GM10847 (cell line): ENCODE data around the gene RPS6KA2.

Experiments
- POLR2A ChIP-seq: IDR thresholded peaks from 2 replicates; pipeline ENCODE4 v1.6.1; 2011; ENCODE audit not compliant: insufficient read length; ENCODE audit errors: extremely low read depth

Gene RPS6KA2

DNA sequence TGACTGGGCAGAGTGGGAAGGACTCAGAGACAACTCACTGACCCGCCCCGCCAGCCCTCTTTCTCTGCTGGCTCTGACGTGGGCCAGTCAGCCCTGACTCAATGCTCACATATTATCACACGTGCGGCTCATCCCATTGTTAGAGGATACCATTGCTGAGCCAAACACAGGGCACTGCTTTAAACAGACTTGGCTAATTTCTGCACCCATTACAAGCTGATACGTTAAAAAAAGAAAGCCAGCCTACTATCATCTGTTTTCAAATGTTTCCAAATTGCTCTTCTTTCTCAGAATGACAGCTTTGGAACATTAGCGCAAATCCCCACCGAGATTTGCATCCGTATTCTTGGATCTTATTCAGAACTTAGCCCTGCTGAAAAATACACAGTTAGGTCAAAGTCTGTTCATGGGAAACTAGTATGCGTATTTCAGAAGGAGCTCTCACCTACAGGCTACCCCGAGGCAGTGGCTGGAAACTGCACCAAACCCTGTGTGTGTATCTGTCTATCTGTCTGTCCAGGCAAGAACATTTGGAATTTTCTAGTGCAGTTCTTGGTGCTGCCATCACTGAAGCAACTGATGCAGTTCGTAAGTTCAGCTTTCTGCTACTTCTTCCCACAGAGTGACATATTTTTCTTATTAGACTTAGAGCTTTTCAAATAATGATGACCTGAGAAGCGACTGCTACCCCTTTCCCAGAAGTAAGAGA, 73.3 kb downstream of the RPS6KA2 start:
- no peak for TF ChIP-seq POLR2A

DNA sequence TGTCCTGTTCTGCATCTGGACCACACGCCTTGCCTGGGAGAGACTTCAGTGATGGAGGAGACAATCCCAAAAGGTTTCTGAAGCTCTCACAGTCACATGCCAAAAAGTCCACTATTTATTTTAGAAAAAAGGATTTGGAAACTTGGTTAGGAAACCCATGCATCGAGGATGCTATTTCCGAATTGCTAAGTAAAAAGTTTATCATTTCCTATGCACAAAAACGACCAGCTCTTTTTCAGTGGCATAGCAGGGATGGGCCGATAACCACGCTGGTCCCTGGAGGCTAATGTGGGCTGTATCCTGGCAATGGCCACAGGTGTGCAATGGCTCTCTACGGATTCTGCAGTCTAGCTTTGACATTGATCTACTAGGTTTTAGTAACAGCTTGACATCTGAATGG, 74.5 kb downstream of the RPS6KA2 start:
- TF ChIP-seq POLR2A: no peak

DNA sequence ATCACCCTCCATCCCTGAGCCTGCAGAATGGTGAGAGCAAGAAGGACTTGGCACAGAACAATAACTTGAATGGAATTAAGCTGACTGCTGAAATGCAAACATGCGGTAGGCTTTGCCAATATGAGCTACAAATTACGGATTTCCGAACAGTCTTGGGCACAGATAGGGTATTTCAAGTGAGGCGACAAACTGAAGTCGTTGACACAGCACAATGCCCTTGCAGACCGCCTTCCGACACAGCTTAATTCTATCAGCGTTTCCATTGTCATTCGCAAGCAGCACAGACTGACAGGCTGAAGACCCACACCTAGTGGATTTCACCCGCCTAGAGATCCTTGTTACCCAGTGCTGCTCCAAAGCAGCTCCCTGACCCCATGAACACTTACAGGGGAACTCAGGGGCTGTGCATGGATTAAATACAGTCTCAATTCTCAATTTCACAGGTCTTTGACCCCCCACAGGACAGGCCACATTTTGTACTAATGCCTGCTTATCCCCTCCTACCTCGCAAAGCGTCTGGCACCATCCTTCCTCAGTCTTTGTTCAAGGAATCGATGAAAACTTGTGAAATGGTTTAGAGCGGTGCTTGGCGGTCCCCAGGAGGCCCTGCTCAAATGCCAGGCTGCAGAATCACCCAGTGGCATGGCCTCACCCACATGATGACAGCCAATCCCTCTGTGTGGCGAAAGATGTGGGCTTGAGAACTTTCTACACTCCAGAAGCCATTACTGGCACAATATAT, 75.1 kb downstream of the RPS6KA2 start:
- TF ChIP-seq POLR2A: no peak

DNA sequence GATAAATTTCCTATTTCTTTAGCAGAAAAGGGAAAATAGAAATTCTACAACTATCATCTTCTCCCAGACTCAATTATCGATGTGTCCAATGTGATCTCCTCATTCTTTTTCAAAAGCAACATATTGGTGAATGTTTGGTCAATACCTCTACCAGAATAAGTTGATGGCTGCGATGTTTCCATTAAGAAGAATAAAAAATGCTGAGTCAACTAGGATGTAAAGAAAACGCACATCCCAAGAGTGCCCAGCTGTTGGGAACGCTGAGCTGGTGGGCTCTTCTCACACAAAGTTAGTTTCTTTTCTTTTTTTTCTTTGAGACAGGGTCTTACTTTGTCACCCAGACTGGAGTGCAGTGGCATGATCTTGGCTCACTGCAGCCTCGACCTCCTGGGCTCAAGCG, 80.4 kb downstream of the RPS6KA2 start:
- TF ChIP-seq POLR2A: no peak

DNA sequence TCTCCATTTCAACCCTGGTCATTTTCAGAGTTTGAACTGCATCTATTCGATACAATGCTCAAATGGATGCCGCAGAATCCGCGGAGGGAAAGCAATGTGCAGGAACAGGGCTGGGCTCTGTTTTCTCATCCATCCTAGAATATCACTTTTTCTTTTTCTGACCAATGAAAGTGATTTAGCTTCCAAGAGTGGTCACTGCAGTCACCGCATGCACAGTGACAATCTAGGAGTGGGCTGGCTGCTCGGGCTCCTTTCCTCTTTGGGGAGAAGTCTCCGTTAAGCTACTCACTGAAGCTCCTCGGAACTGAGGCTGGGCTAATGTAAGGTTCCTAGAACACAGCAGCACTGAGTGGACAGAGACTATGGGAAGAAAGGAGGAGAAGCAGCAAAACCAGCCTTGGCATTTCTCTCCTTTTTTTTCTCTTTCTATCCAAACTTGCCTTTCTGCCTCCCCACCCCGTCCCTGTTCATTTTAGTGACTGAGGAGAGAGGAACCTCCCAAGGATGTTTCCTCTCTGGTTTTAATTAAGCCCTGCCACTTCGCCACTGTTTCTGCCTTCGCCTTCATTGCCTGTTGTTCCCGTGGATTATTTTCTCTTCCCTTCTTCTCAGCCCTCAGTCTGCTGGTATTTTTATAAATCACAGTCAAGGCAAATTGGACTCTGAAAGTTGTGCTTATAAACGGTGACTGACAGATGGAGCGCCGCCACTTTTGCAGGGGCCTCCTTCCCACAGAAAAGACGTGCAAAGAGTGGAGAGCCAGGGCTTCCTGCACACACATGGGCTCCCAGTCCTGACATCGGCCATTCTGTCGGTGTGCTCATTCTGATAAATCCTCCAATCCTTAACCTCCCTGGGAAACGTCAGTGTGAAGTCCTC, 81.7 kb downstream of the RPS6KA2 start:
- TF ChIP-seq POLR2A: no peak

DNA sequence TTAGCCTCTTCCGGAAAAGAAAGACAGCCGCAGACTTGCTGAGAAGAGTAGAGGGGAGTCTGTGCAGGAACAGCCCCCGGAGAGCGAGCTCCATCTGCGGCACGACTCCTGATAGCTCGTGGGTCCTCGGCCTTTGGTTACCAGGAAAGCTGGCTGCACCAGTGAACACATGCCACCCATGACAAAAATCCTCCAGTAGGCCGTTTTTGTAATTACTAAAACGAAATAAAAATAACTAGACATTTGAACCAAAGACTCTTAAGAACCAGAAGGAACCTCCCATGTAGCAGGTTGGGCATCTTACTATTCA, 82.8 kb downstream of the RPS6KA2 start:
- no peak for TF ChIP-seq POLR2A

DNA sequence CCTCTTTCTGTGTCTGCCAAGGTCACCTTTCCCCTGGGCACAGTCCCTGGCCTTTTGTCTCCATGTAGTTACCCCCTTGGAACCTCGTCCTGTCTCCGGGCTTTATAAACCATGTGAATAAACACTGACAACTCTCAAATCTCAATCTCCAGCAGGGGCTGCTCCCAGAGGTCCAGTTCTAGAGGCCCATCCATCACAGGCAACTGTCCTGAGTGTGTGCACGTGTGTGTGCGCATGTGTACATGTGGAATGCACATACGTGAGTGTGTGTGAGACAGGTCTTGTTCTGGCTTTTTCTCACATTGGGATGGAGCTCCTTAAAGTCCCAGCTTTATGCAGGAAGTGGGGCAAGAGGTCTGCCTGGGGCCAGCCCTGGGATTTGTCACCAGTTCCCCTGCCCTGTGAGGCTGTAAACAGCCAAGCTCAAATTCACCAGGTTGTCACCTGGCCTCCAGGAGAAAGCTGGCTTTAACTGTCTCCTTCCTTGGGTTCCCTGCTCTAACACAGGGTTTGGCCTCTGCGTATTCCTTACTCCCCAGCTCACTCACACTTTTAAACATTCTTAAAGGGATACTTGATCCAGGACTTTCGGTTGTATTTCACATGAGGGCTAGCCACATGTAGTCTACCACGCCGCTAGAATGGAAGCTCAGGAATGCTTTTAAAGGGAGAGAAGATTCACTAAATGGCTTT, 83.3 kb downstream of the RPS6KA2 start:
- no peak for TF ChIP-seq POLR2A

DNA sequence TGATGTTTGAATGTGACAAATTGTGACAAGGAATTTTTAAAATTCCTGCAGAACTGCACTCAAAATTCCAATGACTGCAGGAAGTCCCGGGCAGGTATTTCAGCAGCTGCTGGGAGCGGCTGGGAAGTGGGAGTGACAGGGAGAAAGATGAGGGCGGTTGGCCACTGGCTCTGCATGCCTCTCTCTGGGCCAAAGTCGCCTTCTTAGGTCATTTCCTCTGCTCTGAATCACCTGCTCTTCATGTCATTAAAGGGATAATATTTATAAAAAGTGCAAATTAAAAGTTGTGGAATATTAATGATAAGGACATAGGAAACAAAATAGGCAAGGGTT, 84.5 kb downstream of the RPS6KA2 start:
- no peak for TF ChIP-seq POLR2A

DNA sequence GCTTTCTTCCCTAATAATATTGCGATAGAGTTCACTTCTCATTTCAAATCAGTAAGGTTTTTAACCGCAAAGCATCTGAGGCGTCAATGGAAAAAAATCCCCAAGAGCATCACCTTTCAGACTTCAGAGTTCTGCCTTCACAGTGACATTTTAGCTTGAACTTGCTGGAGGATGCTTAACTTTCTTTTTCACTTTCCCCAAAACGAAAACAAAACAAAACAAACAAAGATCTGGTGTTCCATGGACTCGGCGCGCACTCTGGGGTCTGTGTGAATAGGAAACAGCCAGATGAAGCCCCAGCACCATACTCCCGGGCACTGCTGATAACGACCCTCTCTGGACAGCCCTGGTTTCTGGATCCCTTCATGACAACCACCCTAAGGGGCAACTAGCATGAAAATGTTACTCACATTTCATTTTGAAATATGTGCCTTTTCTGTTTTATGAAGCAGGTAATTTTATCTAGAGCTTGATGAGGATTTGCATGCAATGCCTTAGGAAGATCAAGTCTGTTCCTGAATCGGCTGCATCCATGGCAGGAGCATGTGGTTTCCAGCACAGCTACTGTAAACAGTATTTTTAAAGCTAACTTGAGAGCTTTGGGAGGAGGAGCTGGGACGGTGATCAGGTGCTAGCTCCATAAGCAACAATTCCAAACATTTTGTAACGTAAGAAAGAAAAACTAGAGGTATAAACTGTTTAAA, 85.0 kb downstream of the RPS6KA2 start:
- TF ChIP-seq POLR2A: no peak

DNA sequence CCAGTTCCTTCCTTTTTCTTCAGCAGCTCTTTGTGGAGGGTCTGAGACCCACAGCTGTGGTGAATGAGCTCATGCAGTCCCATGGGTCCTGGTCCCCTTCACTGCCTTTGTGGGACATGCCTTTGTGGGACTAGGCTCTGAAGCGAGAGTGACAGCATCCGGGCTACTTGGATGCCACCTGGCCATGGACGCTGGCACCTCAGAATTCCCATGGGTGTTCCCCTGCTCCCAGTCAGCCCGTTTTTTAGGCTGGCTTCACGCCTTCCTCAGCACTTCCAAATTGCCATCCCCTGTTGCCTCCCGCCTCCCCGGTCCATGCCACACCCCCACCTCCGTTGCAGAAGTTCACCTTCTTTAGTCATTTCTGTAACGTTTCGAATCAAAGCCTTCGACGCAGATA, 85.7 kb downstream of the RPS6KA2 start:
- no peak for TF ChIP-seq POLR2A

DNA sequence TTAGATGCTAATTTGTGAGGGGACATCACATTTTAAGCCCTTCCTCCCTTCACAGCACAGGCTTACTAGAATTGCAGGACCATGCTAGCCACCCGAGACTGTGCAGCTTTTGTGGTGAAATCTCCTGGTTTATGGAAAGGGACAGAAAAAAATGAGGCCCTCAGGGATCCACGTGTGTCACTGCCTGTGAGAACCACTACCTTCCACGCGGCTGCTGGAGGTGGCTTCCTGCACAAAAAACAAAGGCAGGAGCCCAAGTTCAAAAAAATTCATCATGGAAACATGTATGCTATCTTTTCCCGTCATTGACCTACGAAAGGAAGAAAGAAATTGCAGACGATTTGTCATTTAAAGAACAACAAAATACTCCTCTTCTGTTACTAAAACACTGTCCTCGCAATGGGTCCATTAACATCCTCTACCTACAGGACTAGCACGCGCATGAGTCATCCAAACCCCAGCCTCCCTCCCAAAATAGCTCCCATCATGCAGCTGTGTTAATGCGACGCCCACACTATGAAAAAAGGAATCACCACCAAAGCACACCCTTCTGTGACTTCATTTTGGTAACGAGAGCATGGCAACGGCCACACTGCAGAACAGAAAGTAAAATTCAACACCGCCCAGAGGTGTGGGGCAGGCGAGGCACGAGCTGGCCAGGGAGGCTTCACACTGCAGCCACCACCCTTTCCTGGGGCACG, 86.3 kb downstream of the RPS6KA2 start:
- no peak for TF ChIP-seq POLR2A

DNA sequence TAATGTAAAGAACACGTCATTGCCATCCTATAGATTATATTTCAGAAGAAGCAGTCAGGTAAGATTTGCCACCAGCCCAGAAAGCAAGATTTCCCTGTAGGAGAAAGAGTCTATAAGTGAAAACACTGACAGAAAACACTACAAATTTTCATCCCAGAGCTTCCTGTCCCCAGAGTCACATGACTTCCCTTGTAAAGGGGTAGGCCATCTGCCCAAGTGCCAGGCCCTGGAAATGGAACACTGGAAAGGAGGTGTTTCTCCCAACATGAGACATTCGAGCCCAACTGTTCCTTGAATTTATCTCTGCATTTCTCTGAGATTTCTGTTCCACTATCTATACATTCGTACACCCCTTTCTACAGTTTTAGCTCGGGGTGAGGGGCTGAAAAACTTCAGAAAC, 87.5 kb downstream of the RPS6KA2 start:
- no peak for TF ChIP-seq POLR2A

DNA sequence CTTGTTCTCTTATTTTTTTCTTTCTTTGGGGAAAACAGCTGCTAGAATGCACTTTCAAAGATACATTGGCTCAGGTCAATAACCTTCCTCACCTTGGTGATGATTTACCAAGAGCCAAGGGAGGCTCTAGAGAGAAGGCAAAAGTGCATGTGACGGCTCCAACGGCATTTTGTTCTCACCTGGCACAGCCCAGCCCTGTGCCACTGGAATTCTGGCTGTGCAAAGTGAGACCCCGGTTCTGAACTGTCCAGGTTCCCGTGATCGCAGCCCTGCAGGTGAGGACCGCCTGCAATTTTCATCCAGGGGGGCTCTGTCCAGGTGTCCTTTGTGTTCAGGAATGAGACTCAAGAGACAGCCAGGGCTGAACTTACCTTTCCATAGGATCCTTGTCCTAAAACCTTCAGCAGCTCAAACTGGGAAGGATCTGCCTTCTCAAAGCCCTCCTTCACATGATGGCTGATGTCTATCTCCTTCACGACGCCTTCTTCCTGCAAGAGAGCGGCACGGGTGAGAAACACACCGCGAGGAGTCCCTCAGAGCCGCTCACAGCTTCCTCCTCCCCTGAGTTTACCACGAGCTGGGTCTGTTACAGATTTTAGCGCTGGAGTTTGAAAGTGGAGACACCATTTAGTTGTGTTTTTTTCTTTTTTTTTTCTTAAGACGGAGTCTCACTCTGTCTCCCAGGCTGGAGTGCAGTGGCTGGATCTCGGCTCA, 88.6 kb downstream of the RPS6KA2 start:
- TF ChIP-seq POLR2A: no peak
